Smooth muscle cell of the brain vasculature (primary cell): ENCODE measurements around the gene NNMT.

Source experiments
- DNase-seq: peaks from one replicate; pipeline ENCODE4 v3.0.0-alpha.2; 2012; ENCODE audit warnings: low read depth, low spot score

NNMT gene

DNA sequence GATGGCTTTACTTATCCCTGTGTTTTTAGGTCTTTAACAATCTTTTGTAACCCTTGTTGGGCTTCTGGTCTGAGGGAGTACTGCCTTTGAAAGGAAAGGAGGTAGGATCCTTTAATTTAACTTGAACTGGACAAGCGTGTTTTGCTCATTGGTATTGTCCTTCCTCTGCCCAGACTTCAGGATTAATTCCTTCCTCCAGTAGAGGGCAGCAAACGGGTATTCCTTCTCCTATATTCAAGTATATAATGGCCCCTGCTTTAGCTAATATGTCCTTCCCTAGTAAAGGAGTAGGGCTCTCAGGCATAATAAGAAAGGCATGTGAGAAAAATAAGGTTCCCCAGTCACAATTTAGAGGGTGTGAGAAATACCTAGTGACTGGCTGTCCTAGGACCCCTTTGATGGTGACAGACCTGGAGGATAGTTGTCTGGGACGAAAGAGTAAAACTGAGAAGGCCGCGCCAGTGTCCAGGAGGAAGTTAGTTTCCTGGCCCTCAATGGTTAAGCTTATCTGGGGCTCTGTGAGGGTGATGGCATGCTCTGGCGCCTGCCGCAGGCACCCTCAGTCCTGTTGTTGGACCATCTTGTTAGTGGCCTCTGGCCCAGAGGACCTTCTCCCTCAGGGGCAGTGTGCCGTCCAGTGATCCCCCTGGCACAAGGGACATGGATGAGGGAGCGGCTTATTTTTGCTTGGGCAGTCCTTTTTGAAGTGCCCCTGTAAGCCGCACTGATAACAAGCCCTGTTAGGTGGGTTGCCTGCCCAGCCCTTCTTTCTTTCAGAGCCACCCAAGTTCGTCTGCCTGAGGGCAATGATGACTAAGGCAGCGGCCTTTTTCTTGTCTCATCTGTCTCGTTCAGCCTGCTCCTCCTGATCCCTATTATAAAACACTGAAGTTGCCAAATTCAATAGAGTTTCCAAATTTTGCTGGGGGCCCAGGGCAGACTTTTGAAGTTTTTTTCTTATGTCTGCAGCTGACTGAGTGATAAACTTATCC lies 52.3 kb downstream of the NNMT start:
- peak; percentile 43 for DNase-seq

DNA sequence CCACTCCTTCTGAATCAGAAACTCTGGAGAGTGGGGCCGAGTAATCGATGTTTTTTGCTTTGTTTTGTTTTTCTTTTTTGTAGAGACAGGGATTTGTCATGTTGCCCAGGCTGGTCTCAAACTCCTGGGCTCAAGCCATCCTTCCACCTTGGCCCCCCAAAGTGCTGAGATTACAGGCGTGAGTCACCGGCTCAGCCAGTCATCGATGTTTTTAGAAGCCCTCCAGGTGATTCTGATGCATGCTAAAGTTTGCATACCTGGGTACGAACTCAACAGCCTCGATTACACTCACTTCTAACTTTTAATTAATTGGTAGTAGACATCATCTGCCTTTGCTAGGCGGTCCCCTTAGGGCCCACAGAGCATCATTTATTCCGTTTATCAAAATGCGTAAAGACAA lies 53.8 kb downstream of the NNMT start:
- DNase-seq: no peak

DNA sequence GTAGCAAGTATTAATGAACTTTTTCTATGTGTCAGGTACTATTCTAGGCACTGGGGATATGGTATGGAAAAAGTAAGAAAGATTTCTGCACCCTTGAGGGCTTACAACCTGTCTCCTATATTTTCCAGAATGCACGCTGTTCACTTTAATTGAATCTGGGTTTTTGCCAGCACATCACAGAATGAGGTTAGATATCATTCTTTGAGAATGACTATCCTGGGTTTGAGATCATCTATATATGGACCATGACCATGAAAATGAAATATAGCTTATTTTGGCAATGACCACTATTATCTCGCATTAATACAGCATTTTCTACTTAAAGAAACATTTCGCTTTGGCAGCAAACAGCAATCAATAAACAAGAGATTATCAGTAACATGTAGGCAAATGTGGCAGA lies 57.2 kb downstream of the NNMT start:
- no peak for DNase-seq

DNA sequence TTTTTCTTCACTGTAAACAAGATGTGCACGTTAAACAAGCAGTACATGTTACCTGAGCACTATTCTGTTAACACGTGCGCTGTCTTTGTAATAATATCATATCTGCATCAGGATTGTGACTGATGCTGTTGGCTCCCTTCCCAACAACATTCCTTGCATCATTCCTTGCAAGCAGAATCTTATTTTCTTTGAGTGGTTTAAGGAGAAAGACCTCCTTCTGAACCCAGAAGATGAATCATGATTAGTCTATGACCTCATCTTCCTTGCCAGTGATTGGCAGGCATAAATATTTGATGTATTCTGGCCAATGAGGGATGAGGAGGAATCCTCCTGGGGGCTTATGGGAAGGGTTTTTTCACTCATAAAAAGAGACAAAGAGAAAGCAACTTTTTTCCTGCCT lies 57.9 kb downstream of the NNMT start:
- DNase-seq: peak; percentile 64

DNA sequence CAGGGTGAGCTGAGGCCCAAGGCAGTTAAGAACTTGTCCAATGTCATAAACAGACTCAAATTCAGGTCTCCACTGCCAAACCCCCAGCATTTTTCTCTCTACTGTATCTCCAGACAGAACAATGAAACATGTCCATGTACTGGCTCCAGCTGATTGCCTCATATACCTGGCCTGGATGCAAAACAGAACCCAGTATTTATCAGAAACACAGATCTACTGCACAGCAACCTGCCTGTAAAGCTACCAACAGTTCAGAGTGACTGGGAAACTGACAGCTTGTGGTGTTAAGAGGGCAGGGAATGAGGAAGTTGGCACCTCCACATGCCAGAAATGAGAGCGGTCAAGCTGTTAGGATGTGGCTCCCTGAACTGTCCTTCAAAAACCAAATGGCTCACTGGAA lies 62.5 kb downstream of the NNMT start:
- DNase-seq: no peak

DNA sequence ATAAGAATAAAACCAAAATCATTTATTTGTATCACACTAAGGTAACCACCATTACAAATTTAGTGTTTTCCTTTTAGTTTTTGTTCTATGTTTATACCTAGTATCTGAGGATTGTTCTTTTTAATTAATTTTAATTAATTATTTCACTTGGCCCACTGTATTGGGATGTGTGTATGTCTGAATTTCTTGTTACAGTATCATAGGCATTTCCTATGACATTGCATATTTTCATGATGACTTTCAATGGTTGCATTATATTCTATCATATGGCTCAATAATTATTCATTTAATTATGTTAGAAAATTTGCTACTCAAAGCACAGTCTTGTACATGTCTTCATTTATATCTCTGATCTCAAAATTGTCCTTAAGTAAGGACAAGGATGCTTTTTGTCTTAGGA lies 63.1 kb downstream of the NNMT start:
- no peak for DNase-seq

DNA sequence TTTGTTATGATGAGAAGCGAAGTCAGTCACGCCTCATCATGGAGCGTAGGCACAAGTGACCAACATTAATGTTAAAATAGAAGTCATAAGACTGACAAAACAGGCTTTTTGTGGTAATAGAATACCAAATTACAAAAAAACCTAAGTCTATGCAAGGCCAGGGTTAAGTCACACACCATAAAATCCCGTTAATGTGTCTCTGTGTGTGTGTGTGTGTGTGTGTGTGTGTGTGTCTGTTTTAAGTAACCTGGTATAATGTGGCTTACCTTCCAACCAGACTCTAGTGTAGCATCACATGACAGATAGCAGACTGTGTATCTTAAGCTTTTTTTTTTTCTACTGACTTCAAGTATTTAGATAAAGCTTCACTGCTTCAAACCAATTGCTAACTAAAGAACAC lies 66.1 kb downstream of the NNMT start:
- DNase-seq: no peak

DNA sequence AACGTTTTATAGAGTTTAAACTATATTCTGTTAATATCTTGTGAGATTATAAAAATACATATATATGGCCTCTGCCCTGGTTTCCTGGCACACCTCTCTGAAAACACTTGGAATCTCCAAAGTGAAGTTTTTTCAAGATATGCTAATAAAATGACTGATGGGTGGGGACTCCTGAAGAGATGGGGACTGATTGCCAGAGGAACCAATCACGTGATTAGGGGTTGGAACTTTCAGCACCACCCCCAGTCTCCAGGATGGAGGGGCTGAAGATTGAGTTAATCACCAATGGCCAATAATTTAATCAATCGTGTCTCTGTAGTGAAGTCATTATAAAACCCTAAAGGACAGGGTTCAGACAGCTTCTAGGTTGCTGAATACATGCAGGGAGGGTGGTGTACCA lies 66.8 kb downstream of the NNMT start:
- no peak for DNase-seq
